Adipocyte (in vitro differentiated cells): ENCODE measurements around the gene LGR6.
"Not testable (repeated sequence)": the region's sequence is repeated elsewhere in the genome, so short reads cannot be mapped to it uniquely, and the experiment has no call there.

Experiments
- DNase-seq: peaks from one replicate; pipeline ENCODE4 v3.0.0-alpha.2; 2015; ENCODE audit warnings: low read depth
- H3K27me3 ChIP-seq: replicated peaks from 2 replicates; pipeline ENCODE4 v1.7.0; 2013; ENCODE audit warnings: mild to moderate bottlenecking, low read length, moderate library complexity; ENCODE audit not compliant: control insufficient read depth, insufficient read depth
- H3K36me3 ChIP-seq: 2 replicates; pipeline ENCODE4 v1.7.0; 2013; ENCODE audit warnings: low read length, mild to moderate bottlenecking, moderate library complexity; ENCODE audit not compliant: control insufficient read depth, insufficient read depth, severe bottlenecking
- H3K4me1 ChIP-seq: 2 replicates; pipeline ENCODE4 v1.7.0; 2013; ENCODE audit warnings: mild to moderate bottlenecking, low read length, moderate library complexity; ENCODE audit not compliant: control insufficient read depth, insufficient read depth
- H3K4me3 ChIP-seq: 2 replicates; pipeline ENCODE4 v1.7.0; 2013; ENCODE audit warnings: mild to moderate bottlenecking, low read length, moderate library complexity
- H3K9ac ChIP-seq: 2 replicates; pipeline ENCODE4 v1.7.0; 2013; ENCODE audit warnings: mild to moderate bottlenecking, low read length, moderate library complexity
- H3K9me3 ChIP-seq: 2 replicates; pipeline ENCODE4 v1.7.0; 2013; ENCODE audit warnings: mild to moderate bottlenecking, low read length, moderate library complexity; ENCODE audit not compliant: control insufficient read depth

Gene LGR6

GRCh38 chr1:202182040-202182877, 11.3 kb upstream of the LGR6 start:
- DNase-seq: no peak
- no peak overlapping the region for H3K4me3 ChIP-seq
- H3K27me3 ChIP-seq: peaks cover 62% of the 10 kb centered on the region
- H3K9ac ChIP-seq: no peak overlapping the region
- H3K9me3 ChIP-seq: no peaks in the 10 kb centered on the region
- H3K36me3 ChIP-seq: no peaks in the 10 kb centered on the region
- H3K4me1 ChIP-seq: peaks cover 7% of the 10 kb centered on the region

- no peak overlapping the region for H3K9ac ChIP-seq
These were observed 8.7 kb upstream of the LGR6 start for GRCh38 chr1:202184750-202185460.

GRCh38 chr1:202186327-202186726, 7.3 kb upstream of the LGR6 start:
- H3K4me3 ChIP-seq: no peak overlapping the region
- peaks cover 43% of the 10 kb centered on the region for H3K27me3 ChIP-seq
- H3K4me1 ChIP-seq: peaks cover 7% of the 10 kb centered on the region
- H3K9ac ChIP-seq: no peak overlapping the region
- H3K9me3 ChIP-seq: no peaks in the 10 kb centered on the region
- no peaks in the 10 kb centered on the region for H3K36me3 ChIP-seq
- no peak for DNase-seq

More at GRCh38 chr1:202184750-202185460, 8.7 kb upstream of the LGR6 start:
- Histone ChIP-seq H3K4me1 (peaks cover 7% of the 10 kb centered on the region), H3K27me3 (peaks cover 51% of the 10 kb centered on the region), H3K4me3 (no peak overlapping the region), H3K36me3 (no peaks in the 10 kb centered on the region), H3K9me3 (no peaks in the 10 kb centered on the region)
- peak; percentile 95 for DNase-seq

- no peaks in the 10 kb centered on the region for H3K36me3 ChIP-seq
- no peak overlapping the region for H3K4me3 ChIP-seq
- no peaks in the 10 kb centered on the region for H3K9me3 ChIP-seq
- H3K4me1 ChIP-seq: peaks cover 7% of the 10 kb centered on the region
- peaks cover 34% of the 10 kb centered on the region for H3K27me3 ChIP-seq
- H3K9ac ChIP-seq: no peak overlapping the region
- DNase-seq: no peak
These were observed 6.4 kb upstream of the LGR6 start for GRCh38 chr1:202187041-202187671.

GRCh38 chr1:202187697-202188407, 5.7 kb upstream of the LGR6 start:
- peaks cover 33% of the 10 kb centered on the region for H3K27me3 ChIP-seq
- no peak overlapping the region for H3K4me3 ChIP-seq
- H3K9me3 ChIP-seq: no peaks in the 10 kb centered on the region
- H3K4me1 ChIP-seq: peaks cover 7% of the 10 kb centered on the region
- H3K9ac ChIP-seq: no peak overlapping the region
- no peak for DNase-seq
- H3K36me3 ChIP-seq: no peaks in the 10 kb centered on the region

- peak; percentile 91 for DNase-seq
- Histone ChIP-seq H3K9me3 (no peaks in the 10 kb centered on the region), H3K4me1 (peaks cover 7% of the 10 kb centered on the region), H3K4me3 (no peak overlapping the region), H3K9ac (no peak overlapping the region), H3K36me3 (no peaks in the 10 kb centered on the region), H3K27me3 (peaks cover 34% of the 10 kb centered on the region)
These were observed 4.4 kb upstream of the LGR6 start for GRCh38 chr1:202189001-202189790.

GRCh38 chr1:202189918-202190715, 3.5 kb upstream of the LGR6 start:
- peaks cover 3% of the 10 kb centered on the region for H3K4me1 ChIP-seq
- DNase-seq: no peak
- H3K9me3 ChIP-seq: no peaks in the 10 kb centered on the region
- H3K4me3 ChIP-seq: no peak overlapping the region
- no peaks in the 10 kb centered on the region for H3K36me3 ChIP-seq
- H3K27me3 ChIP-seq: peaks cover 41% of the 10 kb centered on the region
- no peak overlapping the region for H3K9ac ChIP-seq

- not testable (repeated sequence) for H3K9ac ChIP-seq, H3K9me3 ChIP-seq, H3K36me3 ChIP-seq, H3K4me3 ChIP-seq, H3K4me1 ChIP-seq, DNase-seq
- H3K27me3 ChIP-seq: peaks cover 46% of the 10 kb centered on the region
These were observed 2.2 kb upstream of the LGR6 start for GRCh38 chr1:202191391-202191790.

- DNase-seq: peak; percentile 78
- Histone ChIP-seq H3K9me3 (no peaks in the 10 kb centered on the region), H3K4me1 (no peaks in the 10 kb centered on the region), H3K4me3 (no peak overlapping the region), H3K9ac (no peak overlapping the region), H3K27me3 (peaks cover 60% of the 10 kb centered on the region), H3K36me3 (no peaks in the 10 kb centered on the region)
These were observed 607 bp upstream of the LGR6 start for GRCh38 chr1:202192770-202193613.
